Frontal cortex (tissue), 4 donors: ENCODE data around the gene MGRN1. TPM values are rescaled to one million over a fixed set of nuclear protein-coding genes. Genes with fewer than 3 reads are reported as not detected.
A peak's percentile ranks its signal among the peaks of the same experiment; 100 is the strongest.

Source experiments
- DNase-seq, 2 donors: peaks; one replicate each; pipeline ENCODE4 v3.0.0; 2012; ENCODE audit warnings: low spot score in 2 of 2
- FAIRE-seq: peaks from 2 replicates; lab custom pipeline; 2012; peaks lifted over from hg19 to GRCh38; lab: Jason Lieb, UNC
- total RNA-seq: library from RNA; depleted of rRNA; stranded (reverse); fragments of >200 nt; gene quantifications from one replicate; pipeline ENCODE4 v1.2.3, GENCODE V29; 2014
- donor health status: control.
- donor health status: control.
- donor health status: control.

MGRN1 gene
- 33.4 TPM for total RNA-seq

DNA sequence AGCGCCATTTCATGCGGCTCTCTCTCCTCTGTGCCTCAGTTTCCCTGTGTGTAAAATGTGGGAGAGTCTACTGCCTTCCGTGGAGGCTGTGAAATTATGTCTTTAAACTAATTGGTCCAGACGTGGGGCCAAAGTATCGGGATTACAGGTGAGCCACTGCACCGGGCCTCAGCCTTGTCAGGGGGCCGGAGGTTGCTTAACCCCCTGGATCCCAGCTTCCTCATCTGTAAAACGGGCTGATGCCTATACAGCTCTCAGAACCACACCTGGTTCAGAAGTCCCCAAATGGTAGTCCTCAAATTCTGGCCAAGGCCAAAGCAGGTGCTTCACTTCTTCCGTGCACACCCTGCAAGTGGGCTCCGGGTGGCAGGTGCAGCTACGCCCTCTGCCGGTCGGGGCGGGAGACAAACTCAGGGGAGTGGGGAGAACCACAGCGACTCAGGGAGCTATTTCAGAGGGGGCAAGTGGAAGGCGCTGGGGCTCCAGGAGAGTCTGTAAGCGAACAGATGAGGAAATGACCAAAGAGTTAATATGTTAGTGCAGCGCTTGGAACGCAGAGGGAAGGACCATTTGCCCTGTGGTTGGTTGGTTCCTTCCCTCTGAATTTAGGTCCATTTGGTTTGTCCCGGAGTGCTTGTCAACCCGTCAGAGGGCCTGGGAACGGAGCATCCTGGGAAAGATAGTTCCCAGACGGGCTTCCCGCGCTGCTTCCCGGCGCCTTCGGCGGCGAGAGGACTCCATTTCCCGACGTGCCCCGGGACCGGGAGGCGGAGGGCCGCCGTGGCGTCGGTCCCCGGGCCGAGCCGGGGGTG lies at the start of gene MGRN1:
Gene MGRN1, plus strand, starts transcription at position 812 of the 812 bp plus-strand sequence. CDS start 135 bp downstream, outside the sequence.
- FAIRE-seq, result no peak
- peak; percentile 96 for DNase-seq

DNA sequence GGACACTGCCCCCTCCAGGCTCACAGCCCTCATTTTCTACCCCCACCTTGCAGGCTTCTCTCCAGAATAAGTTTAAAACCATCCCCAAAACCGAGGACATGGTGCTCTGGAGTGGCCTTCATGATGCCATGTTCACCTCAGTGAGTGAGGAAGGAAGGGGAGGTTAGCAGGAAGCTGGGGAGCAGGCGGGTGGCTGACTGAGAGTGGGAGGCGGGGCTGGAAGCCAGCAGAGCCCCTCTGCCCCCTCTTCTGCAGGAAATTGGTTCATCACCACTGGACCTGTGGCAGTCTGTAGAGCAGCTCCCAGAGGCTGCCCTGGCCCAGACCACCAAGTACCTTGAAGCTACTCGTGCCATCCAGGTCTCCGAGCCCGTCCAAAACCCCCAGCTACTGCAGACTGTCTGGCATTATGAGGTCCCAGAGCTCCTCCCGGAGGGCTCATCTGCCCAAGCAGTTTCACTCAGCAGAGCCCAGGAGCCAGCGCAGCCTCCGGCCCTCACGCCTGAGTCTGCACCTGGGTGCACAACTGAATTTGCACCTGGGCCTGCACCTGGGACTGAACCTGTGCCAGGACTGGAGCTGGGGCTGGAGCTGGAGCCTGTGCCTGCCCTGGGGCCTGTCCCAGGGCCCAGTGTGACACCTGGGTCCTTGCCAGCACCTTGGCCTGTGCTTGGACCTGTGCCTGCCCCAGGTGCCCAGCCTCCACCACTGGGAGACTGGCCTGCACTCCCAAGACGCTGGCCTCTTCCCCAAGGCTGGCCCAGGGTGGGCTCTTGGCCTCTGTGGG lies 49.5 kb upstream of the MGRN1 start:
- FAIRE-seq (no peak), DNase-seq (no peak)

DNA sequence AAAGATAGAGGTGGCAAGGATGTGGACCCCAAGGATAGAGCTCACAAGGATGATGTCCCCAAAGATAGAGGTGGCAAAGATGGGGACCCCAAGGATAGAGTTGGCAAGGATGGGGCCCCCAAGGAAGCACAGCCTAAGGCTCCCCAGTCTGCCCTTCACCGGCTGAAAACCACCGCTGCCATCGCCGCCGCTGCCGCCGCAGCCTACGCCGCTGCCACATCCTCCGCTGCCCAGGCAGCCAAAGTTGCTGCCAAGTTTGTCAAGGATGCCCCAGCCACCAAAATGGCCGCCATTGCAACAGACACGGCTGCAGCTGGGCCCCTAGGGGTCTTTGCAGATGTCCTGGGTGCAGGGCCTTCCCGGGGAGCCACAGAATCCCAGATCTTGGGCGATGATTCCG lies 48.6 kb upstream of the MGRN1 start:
- DNase-seq, result no peak
- FAIRE-seq, result no peak

DNA sequence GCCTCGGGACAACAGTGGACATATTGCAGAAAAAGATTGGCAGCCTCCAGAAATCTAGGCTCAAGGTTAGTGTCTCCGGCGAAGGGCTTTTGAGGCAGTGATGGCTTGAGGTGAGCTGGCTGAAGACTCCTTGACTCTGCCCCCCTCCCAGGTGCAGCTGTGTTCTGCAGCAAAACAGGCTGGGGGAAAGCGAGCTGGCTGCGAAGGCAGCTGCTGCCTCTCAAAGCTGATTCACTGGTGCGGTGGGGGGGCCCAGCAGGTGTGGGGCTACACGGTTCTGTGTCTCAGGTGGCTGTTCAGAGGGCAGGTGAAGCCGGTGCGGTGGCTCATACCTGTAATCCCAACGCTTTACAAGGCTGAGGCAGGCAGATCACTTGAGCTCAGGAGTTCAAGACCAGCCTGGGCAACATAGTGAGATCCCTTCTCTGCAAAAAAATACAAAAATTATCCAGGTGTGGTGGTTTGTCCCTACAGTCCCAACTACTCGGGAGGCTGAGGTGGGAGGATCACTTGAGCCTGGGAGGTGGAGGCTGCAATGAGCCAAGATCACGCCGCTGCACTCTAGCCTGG lies 45.6 kb upstream of the MGRN1 start:
- FAIRE-seq (no peak), DNase-seq (no peak)

DNA sequence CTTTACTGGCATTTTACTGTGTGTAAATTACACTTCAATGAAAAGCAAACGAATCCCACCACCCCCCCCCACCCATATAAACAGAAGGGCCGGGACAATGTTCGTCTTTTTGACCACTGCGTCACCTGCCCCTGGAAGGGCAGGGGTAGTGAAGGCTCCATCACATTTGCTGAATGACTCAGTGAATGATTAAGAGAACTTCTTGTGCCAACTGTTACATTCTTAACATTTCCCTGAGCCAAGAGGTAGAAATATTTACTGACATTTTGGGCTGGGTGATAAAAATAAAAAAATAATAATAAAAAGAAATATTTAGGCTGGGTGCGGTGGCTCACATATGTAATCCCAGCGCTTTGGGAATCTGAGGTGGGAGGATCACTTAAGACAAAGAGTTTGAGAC lies 44.4 kb upstream of the MGRN1 start:
- no peak for DNase-seq
- no peak for FAIRE-seq

DNA sequence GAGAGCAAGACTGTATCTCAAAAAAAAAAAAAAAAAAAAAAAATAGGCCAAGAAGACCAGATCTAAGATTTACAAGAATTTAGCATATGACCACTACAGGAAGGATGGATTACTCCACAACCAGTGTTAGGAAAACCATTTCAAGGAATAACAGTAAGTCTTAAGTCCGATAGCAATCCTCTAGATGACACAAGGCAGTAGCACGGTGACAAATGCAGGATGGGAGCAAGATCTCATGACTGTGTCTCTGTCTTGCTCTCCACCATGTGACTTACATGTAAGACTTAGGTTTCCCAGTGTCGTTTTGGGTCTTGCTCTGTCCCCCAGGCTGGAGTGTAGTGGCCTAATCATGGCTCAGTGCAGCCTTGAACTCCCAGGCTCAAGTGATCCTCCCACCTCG lies 40.7 kb upstream of the MGRN1 start:
- FAIRE-seq (no peak), DNase-seq (no peak)

DNA sequence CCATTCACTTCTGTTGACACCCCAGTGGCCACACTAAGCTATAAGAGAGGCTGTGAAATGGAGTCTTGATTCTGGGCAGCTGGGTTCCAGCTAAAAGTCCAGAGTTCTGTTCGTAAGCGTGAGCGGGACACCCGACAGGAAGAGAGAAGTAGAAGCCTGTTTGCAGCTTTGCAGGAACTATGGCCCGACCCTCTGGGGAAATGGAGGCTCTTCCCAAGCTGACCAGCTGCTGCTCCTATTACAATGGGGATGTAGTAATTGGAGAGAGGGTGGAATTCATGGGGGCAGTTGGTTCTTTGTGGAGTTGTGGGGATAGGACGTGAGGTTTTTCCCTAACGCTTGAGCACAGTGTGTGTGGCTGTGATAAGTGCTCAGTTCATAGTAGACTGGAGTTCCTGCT lies 38.3 kb upstream of the MGRN1 start:
- DNase-seq, result no peak

DNA sequence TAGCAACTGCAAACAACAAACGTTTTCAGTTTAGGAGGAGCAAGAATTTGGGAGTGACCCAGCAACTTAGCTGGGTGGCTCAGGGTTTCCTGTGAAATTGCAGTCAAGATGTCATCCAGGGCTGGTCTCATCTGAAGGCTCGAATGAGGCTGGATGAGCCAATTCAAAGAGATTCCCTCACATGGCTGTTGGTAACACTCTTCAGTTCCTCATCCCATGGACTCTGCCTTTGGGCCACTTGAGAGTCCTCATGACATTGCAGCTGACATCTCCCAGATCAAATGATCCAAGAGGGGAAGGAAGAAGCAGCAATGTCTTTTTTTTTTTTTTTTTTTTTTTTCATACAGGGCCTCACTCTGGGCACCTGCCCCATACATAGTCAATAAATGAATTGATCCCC lies 36.2 kb upstream of the MGRN1 start:
- DNase-seq, result no peak
- FAIRE-seq, result no peak

More for the DNA sequence above, 38.3 kb upstream of the MGRN1 start:
- FAIRE-seq, result no peak

DNA sequence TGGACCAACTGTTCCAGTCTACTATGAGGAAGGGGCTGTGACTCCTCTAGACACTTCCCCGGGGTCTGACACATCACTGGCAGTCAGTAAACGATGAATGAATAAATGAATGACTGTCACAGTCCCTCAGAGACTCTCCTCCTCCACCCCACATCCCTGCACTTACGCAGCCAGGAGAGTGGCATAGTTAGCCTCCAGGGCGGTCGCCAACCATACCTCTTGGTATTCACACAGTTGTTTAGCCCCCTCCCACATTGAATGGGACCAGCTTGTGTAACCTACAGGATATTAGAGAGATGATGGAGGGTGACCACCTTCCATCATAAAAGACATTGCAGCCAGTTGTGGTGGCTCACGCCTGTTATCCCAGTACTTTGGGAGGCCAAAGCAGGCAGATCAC lies 35.7 kb upstream of the MGRN1 start:
- FAIRE-seq (no peak), DNase-seq (no peak)

DNA sequence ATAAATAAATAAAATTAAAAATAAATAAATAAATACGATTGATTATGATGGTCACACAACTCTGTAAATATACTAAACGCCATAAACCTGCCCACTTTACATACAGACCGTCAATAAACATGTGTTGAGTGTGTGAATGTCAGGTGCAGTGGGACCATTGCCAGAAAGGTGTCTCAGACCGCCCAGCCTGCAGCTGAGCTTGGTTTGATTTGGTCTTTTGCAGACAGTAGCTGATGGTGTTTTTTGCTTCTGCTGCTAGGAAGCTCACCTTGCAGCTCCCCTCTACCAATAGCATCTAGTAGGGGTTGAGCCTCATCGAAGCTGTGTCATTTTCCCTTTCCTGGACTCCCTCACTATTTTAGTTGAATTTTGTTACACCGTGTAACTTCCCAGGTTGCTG lies 33.4 kb upstream of the MGRN1 start:
- DNase-seq (no peak), FAIRE-seq (no peak)

DNA sequence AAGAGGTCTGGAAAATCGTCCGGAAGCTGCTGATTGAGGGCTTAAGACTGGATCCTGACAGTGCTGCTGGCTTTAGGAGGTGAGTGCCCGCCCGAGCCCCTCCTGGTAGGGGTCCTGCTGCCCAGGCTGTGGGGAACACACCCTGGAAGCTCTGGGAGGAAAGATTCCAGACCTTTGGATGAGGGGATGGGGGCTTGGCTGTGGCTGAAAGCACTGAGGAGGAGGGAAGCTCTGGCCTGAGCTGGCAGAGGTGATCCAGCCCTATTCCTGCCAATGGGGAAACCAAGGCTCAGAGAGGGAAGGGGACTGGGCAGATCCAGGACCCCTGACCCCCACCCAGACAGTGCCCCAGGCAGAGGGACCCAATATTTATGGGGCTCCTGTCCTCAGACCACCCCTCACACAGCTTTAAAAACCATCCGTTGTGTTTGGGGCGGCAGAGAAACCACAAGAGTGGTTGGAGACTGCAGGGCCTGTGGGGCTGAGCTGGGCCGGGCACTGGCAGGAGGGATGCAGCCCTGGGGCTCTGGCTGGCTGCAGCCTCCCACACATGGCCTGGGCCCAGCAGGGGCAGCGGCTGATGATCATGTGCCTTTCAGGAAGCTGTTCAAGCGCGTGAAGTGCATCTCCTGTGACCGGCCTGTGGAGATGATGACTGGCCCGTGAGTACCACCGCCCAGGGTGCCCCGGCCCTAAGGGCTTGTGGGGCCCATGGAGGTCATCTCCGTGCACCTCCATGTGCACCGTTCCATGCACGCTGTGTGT lies 32.7 kb upstream of the MGRN1 start:
- DNase-seq (peak in 1 of 2 donors; percentile 8), FAIRE-seq (no peak)

DNA sequence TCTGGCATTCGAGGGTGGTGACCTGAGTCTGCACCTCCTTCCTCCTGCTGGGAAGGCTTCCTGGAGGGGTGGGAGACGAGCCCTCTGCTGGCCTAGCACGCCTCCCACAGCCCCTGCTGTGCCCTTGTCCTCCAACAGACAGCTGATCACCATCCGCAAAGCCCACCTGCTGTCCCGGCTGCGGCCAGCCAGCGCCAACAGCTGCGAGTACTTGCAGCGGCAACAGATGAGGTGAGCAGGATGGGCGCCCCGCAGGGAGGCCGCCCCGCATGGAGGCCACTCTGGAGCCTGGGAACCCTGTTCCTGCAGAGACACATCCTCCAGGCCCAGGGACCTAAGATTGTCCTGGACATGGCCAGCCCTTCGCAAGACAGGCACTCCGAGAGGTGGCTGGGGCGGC lies 31.5 kb upstream of the MGRN1 start:
- FAIRE-seq (no peak), DNase-seq (no peak)

DNA sequence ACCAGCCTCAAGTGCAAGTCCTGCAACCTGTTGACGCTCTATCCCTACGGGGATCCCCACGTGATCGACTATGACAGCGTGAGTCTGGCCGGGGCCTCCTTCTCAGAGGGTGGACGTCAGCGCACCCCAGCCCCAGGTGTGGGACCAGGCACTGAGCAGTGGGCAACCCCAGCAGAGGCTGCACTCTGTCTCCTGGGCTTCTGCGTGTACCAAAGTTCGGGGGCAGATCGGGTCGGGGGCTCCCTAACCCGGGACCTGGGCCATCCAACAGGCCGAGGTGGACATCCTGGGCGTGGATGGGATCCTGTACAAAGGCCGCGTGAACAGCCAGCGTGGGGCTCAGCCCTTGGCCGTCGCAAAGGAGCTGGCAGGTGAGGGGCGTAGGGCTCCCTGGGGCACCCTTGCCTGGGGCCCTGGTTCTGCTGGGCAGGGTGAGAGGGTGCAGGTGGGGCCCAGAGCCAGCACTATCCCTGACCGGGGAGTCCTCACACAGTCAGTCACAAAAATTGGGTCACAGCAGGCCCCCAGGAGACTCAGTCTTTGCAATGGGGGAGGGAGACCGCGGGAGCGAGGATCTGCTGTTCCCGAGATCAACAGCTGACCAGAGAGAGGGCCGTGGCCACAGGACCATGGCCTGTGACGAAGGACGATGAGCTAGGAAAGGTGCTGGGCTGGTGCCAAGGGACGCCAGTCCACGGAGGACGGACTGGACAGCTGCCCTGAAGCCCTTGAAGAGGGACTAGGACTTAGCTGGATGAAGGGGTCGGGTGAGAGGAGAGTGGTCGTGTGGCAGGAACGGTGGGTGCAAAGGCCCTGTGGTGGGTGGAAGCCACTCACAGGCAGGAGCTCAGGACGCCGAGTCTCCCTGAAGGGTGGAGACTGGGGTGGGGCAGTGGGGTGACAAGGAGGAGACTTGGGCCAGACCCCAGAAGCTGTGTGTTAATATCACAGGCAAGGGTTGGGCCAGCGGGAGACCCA lies 29.9 kb upstream of the MGRN1 start:
- FAIRE-seq (no peak), DNase-seq (no peak)

DNA sequence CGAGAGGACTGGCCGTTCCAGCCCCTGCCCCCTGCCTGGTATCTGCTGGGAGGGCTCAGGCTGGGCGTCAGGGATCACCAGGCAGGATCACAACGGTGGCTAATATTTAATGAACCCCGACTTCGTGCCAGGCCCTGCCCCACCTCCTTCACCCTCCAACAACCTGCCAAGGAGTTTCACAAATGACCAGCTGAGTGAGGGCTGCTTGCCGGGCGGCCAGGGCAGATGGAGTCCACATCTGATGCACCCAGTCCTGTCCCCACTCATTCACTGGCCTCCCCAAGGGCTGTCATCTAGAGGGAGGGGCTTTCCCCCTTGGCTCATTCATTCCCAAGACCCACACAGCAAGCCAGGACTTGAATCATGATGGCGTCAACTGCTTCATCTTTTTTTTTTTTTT lies 27.5 kb upstream of the MGRN1 start:
- DNase-seq, result no peak
- no peak for FAIRE-seq

DNA sequence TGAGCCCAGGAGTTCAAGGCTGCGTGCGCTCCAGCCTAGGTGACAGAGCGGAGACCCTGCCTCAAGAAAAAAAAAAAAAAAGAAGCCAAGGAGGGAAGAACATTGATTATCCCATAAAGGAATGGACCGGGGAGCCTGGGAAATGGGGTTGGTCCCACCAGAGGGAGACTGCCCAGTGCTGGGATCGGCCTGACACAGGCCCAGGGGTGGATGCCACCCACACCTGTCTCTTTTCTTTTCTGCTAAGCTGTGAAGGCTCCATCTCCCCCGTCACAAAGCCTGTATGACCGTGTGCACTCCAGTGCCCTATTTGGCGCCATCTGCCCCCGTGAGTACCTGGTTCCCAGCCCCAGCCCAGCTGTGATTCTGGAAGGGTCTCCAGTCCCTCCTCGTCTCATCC lies 25.6 kb upstream of the MGRN1 start:
- no peak for FAIRE-seq
- DNase-seq, result no peak

DNA sequence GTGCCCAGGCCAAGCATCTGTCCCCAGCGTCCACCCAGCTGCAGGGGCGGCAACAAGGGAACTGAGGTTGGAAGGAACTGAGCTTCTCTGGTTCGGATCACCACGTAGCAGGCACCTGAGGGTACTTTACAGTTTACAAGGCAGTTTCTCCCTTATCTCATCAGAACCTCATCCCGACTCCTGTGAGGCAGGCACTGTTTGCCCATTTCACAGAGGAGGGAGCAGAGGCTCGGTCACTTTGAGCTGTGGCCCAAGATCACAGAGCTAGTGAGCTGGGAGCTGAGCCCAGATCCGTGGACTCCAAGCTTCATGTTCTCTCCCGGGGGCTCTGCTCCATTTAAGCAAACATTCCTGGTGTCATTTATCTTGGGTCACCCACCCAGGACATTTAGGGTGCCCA lies 25.1 kb upstream of the MGRN1 start:
- FAIRE-seq (no peak), DNase-seq (no peak)

DNA sequence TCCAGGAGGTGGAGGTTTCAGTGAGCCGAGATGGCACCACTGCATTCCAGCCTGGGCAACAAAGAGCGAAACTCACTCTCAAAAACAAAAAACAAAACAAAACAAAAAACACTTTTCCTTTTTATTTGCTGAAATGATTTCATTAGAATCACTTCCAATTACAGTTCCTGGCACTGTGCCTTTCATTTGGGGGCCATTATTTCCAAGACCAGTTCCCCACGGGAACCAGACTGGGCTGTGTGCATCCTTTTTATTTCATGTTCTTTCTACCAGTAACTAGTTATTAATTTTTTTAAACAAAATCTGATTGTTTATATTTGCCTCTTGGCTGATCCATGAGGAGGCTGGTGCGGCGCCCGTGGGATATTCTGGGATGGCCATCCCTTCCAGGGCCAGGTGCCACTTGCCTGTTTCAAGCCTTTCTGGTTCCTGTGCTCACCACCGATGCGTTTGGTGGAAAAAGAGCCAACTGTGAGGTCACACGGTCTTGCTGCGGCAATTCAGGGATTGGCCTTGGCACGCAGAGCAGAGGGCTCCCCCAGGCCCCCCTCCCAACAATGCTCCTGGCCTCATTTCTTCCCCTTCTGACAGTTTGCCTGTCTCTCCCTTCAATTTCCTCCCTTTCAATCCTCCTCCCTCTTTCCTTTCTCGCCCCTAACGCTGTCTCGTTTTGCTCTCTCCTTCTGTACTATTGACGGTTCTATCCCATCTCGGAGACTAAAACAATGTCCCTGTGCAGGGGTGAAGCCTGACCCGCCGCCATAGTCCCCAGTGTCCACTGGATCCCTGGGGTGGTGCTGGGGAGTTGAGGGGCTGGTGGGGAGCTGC lies 23.4 kb upstream of the MGRN1 start:
- peak; percentile 54 to 63 for DNase-seq
- no peak for FAIRE-seq

DNA sequence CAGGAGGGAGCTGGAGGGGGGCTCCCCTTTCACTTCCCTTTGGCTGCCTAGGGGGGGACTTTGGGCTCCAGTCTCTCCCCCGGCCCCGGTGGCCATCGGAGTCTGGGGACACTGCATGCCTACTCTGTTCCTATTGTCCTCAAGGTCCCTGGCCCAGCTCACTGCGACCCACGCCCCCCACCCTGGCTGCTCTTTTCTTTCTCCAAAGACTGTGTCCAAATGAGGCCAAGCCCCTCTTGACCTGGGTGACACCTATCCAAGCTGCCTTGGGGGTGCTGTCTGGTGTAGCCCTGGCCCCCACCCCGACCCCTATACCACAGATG lies 22.8 kb upstream of the MGRN1 start:
- FAIRE-seq, result no peak

More for the DNA sequence above, 22.8 kb upstream of the MGRN1 start:
- no peak for DNase-seq
